T-helper 2 cell (primary cell): ENCODE results near the gene KMT2B.
"Not testable (repeated sequence)": the region's sequence is repeated elsewhere in the genome, so short reads cannot be mapped to it uniquely, and the experiment has no call there.

Experiments used
- DNase-seq, 5 experiments: peaks; one replicate each; pipeline versions ENCODE4 v3.0.0 to v3.0.0-alpha.2; 2012 to 2022
- total RNA-seq, 2 donors: gene quantifications; one replicate each; lab custom pipeline; 2026; lab: John Stamatoyannopoulos, UW

Gene KMT2B, protein sequence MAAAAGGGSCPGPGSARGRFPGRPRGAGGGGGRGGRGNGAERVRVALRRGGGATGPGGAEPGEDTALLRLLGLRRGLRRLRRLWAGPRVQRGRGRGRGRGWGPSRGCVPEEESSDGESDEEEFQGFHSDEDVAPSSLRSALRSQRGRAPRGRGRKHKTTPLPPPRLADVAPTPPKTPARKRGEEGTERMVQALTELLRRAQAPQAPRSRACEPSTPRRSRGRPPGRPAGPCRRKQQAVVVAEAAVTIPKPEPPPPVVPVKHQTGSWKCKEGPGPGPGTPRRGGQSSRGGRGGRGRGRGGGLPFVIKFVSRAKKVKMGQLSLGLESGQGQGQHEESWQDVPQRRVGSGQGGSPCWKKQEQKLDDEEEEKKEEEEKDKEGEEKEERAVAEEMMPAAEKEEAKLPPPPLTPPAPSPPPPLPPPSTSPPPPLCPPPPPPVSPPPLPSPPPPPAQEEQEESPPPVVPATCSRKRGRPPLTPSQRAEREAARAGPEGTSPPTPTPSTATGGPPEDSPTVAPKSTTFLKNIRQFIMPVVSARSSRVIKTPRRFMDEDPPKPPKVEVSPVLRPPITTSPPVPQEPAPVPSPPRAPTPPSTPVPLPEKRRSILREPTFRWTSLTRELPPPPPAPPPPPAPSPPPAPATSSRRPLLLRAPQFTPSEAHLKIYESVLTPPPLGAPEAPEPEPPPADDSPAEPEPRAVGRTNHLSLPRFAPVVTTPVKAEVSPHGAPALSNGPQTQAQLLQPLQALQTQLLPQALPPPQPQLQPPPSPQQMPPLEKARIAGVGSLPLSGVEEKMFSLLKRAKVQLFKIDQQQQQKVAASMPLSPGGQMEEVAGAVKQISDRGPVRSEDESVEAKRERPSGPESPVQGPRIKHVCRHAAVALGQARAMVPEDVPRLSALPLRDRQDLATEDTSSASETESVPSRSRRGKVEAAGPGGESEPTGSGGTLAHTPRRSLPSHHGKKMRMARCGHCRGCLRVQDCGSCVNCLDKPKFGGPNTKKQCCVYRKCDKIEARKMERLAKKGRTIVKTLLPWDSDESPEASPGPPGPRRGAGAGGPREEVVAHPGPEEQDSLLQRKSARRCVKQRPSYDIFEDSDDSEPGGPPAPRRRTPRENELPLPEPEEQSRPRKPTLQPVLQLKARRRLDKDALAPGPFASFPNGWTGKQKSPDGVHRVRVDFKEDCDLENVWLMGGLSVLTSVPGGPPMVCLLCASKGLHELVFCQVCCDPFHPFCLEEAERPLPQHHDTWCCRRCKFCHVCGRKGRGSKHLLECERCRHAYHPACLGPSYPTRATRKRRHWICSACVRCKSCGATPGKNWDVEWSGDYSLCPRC (N-terminal part only)
- 86.3 to 128 reads per million in 2 donors for total RNA-seq

DNA sequence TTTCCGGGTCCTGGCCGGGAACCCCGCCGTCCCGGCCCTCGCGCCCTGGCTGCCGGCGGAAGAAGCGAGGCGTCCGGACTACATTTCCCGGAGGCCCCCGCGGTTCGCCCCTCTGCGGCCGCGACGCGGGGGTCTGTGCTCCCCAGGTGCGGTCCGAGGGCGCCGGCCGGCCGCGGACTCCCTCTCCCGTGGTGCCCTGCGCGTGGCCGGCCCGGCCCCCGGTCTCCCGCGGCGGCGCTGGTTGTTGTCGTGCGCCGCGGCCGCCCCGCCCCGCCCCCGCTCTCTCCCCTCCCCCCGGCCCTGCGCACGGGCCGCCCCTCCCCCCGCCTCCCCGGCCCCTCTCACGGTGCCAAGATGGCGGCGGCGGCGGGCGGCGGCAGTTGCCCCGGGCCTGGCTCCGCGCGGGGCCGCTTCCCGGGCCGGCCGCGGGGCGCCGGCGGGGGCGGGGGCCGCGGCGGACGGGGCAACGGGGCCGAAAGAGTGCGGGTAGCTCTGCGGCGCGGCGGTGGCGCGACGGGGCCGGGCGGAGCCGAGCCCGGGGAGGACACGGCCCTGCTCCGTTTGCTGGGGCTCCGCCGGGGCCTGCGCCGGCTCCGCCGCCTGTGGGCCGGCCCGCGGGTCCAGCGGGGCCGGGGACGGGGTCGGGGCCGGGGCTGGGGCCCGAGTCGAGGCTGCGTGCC lies at the start of gene KMT2B:
TSS of gene KMT2B (plus strand) at position 339 of the 680 bp plus-strand sequence. CDS start at position 355, 16 bp downstream.
- no peak for DNase-seq

- DNase-seq: no peak
These were observed 48.2 kb upstream of the KMT2B start for GRCh38 chr19:35669566-35669965.

DNA sequence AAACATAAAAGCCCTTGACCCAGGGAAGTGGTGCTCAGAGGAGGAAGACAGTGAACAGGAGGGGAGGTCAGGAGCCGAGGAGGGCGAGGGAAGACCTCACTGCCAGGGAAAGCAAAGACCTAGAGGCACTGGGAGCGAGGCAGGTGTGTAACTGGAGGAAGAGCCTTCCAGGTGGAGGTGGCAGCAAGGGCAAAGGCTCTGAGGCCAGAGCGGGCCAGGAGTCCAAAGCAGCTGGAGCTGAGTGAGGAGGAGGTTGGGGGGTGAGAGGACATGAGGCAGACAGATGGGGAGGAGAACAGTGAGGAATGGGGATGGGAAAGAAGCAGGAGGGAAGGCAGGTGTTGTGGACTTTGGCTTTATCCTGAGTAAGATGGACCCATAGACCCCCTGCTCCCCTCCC lies 47.8 kb upstream of the KMT2B start:
- DNase-seq: no peak

- DNase-seq: no peak
These were observed 47.1 kb upstream of the KMT2B start for GRCh38 chr19:35670686-35671085.

- no peak for DNase-seq
These were observed 46.0 kb upstream of the KMT2B start for GRCh38 chr19:35671818-35672217.

GRCh38 chr19:35673121-35673804 lies 44.5 kb upstream of the KMT2B start:
- peak in 3 of 5 experiments; percentile 11 to 84 (median 40) for DNase-seq

GRCh38 chr19:35675589-35676140 lies 42.1 kb upstream of the KMT2B start:
- DNase-seq: no peak

- DNase-seq: no peak
These were observed 28.0 kb upstream of the KMT2B start for GRCh38 chr19:35689836-35690235.

GRCh38 chr19:35691106-35691505 lies 26.7 kb upstream of the KMT2B start:
- DNase-seq: not testable (repeated sequence)

- no peak for DNase-seq
These were observed 25.8 kb upstream of the KMT2B start for GRCh38 chr19:35692010-35692409.

GRCh38 chr19:35693422-35693821 lies 24.4 kb upstream of the KMT2B start:
- no peak for DNase-seq

- peak; percentile 63 to 90 (median 82) for DNase-seq
These were observed 23.8 kb upstream of the KMT2B start for GRCh38 chr19:35693835-35694599.

DNA sequence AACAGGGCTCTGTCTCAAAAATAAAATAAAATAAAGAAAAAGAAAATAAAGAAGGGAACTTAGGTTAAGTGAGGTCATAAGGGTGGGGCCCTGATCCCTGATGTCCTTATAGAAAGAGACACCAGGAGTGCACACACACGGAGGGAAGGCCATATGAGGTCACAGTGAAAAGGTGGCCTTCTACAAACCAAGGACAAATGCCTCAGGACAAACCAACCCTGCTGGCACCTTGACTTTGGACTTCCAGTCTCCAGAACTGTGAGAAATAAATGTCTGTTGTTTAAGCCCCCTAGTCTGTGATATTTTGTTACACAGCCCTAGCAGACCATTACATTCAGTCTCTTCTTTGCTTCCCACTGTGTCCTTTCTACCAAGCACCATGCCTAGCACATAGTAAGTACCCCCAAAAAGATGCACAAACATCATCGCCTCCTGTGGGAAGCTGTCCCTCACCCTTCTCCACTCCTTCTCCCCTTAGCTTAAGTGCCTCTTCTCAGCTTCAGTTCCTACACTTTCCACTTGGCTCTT lies 21.8 kb upstream of the KMT2B start:
- no peak for DNase-seq

- no peak for DNase-seq
These were observed 21.0 kb upstream of the KMT2B start for GRCh38 chr19:35696835-35697234.

- peak; percentile 76 to 99 (median 86) for DNase-seq
These were observed 15.4 kb upstream of the KMT2B start for GRCh38 chr19:35702223-35703012.

DNA sequence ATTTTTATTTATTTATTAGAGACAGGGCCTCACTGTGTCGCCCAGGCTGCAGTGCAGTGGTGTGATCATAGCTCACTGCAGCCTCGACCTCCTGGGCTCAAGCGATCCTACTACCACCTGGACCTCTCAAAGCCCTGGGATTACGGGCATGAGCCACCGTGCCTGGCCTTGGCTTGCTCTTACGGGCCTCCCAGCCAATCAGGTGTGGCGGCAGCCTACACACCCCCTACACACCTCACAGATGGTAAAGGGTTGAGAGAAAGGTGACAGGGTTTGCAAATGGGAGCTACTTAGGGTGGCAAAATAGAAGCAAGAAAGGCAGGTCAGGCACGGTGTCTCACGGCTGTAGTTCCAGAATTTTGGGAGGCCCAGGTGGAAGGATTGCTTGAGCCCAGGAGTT lies 14.5 kb upstream of the KMT2B start:
- no peak for DNase-seq

DNA sequence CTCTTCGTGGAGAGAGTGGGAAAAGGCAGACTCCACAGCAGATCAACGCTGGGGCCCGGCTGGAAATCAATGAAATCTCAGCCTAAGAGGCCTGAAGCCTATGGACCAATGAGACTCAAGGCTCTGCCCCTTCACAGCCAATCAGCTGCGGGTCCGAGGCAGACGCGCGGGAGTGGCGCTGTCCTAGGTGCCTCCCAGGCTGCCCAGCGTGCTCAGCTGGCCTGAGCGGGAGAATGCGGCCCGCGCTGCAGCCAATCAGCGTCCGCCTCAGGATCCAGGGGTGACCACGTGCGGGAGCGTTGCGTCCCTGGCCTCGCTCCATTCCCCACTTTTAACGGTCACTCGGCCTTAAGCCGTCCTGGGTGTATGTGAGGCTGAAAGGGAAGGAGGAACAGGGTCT lies 13.6 kb upstream of the KMT2B start, which contains the start of gene ZBTB32:
TSS of gene ZBTB32 (plus strand) at position 341 of the 400 bp plus-strand sequence. CDS start 10,069 bp downstream, outside the sequence.
- no peak for DNase-seq

DNA sequence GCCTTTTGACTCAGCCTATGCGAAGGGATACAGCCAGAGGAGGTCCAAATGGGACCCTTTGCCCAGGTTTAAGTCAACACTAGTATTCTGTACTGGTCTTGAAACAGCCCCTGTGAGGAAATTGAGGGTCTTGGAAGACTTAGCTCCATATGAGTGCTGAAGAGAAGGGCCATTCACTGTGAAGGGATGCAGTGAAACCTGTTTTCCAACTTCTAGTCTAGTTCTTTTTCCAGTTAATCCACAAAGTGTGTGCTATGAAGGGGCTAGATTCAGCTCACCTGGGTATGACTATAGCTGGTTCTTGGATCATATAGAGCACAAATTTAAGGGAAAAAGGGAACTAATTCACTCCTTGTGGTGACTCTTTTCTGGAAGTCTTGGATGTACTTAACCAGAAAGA lies 9.4 kb upstream of the KMT2B start:
- DNase-seq: no peak
